NB4 (cell line): ENCODE measurements around the gene CSNK2A3.

Experiments
- CTCF ChIP-seq: IDR thresholded peaks from one replicate; pipeline ENCODE4 v1.5.1; 2012; ENCODE audit warnings: low read depth, low read length
- POLR2A ChIP-seq: IDR thresholded peaks from 2 replicates; pipeline ENCODE4 v1.6.1; 2011; ENCODE audit warnings: mild to moderate bottlenecking; ENCODE audit not compliant: insufficient read length; ENCODE audit errors: extremely low read depth

- TF ChIP-seq CTCF (no peak), POLR2A (no peak)
Measured at GRCh38 chr11:11356842-11357241, 3.8 kb upstream of the CSNK2A3 start.
